ENCODE results near the gene ST6GALNAC2.
A peak's percentile ranks its signal among the peaks of the same experiment; 100 is the strongest.
"Not testable (repeated sequence)": the region's sequence is repeated elsewhere in the genome, so short reads cannot be mapped to it uniquely, and the experiment has no call there.

ST6GALNAC2 gene

DNA sequence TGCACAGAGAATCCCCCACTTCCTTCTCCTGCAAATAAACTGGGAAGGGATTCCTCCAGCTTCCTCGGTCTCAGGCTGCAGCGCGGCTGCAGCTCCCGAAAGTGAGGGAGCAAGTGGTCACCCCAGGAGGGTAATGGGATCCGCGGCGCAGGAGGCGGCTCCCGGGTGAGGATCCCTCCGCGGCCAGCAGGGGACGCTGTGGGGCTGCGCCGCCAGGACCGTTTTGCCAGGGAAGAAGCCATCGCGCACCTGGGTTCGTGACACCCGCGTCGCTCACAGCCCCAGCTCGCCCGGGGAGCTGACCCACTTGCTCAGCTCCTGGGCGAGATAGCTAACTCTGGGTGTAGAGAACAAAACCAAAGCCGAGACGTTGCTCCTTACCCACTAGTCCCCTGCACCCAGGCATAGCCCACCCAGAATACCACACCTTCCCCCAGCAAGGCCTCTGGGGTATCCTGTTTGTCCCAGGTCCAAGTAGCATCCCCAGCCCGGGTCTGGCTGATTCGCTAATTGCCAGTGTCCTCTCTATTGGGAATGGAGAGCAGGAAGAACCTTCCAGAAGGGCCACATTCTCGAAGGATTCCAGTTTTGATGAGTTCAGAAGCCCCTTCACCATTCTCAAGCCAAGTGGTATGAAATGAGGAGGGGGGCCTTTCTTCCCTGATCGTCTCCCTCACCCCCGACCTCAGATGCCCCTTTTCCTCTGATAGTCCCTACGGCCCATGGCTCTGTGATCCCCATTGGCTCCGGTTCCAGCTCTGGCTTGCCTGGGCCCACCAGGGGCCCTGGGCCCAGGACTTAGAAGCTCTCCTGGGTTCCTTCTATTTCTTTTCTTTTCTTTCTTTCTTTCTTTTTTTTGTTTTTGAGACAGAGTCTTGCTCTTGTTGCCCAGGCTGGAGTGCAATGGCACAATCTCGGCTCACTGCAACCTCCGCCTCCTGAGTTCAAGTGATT lies 62.3 kb downstream of the ST6GALNAC2 start:
- Histone ChIP-seq H4K20me1 (ENCODE audit: insufficient read depth) (no peaks in the 10 kb centered on the region), H3K79me2 (ENCODE audit: insufficient read depth, low read depth) (no peaks in the 10 kb centered on the region), H3K36me3 (ENCODE audit: insufficient read depth) (no peaks in the 10 kb centered on the region), H3K4me2 (peak overlapping the region; percentile 47; the same call in 1 of the 2 replicates), H3K27ac (no peak overlapping the region), H2AFZ (ENCODE audit: low read depth) (peak overlapping the region; percentile 21; the same call in 1 of the 2 replicates), H3K4me3 (IDR thresholded peaks at IDR 0.05; ENCODE audit: insufficient read depth, low read depth, low read length) (no peak overlapping the region), H3K4me1 (ENCODE audit: low read depth, poor library complexity, severe bottlenecking) (peaks cover 4% of the 10 kb centered on the region), H3K9ac (no peak overlapping the region), H3K27me3 (ENCODE audit: insufficient read depth, low read depth) (peaks cover 62% of the 10 kb centered on the region)
- TF ChIP-seq, protein P1, sequence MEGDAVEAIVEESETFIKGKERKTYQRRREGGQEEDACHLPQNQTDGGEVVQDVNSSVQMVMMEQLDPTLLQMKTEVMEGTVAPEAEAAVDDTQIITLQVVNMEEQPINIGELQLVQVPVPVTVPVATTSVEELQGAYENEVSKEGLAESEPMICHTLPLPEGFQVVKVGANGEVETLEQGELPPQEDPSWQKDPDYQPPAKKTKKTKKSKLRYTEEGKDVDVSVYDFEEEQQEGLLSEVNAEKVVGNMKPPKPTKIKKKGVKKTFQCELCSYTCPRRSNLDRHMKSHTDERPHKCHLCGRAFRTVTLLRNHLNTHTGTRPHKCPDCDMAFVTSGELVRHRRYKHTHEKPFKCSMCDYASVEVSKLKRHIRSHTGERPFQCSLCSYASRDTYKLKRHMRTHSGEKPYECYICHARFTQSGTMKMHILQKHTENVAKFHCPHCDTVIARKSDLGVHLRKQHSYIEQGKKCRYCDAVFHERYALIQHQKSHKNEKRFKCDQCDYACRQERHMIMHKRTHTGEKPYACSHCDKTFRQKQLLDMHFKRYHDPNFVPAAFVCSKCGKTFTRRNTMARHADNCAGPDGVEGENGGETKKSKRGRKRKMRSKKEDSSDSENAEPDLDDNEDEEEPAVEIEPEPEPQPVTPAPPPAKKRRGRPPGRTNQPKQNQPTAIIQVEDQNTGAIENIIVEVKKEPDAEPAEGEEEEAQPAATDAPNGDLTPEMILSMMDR (conservative IDR thresholded peaks at IDR 0.05; ENCODE audit: low read depth, low read length) = peak; percentile 99

DNA sequence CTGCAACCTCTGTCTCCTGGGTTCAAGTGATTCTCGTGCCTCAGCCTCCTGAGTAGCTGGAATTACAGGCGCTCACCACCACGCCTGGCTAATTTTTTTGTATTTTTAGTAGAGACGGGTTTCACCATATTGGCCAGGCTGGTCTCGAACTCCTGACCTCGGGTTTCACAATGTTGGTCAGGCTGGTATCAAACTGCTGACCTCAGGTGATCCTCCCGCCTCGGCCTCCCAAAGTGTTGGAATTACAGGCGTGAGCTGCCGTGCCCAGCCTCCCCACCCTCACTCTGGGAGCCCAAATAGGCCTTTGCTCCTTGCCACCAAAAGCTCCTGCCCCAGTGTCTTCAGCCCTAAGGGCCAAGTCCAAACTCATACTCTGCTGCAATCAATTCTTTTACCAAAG lies 64.0 kb downstream of the ST6GALNAC2 start:
- not testable (repeated sequence) for H3K4me1 ChIP-seq (ENCODE audit: low read depth, poor library complexity, severe bottlenecking); H2AFZ ChIP-seq (ENCODE audit: low read depth); H3K79me2 ChIP-seq (ENCODE audit: insufficient read depth, low read depth); H3K9ac ChIP-seq; H3K4me2 ChIP-seq; H3K27ac ChIP-seq; H4K20me1 ChIP-seq (ENCODE audit: insufficient read depth); H3K36me3 ChIP-seq (ENCODE audit: insufficient read depth); H3K4me3 ChIP-seq (IDR thresholded peaks at IDR 0.05; ENCODE audit: insufficient read depth, low read depth, low read length)
- peaks cover 49% of the 10 kb centered on the region for H3K27me3 ChIP-seq (ENCODE audit: insufficient read depth, low read depth)

DNA sequence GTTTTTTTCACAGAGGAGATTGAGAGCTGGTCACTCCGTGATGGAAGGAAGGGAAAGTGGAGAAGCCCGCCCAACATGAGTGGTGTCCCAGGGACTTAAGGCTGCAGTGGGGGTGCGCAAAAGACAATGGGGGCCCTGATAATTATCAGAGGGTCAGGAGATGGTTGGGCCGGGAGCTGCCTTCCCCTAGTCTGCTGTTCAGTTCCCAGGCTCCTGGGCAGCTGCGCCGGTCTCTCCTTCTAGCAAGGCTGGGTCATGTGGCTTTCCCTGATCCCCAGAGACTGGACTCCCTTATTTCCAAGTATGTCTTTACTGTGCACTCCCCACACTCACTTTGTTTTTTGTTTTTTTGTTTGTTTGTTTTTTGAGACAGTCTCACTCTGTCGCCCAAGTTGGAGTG lies 64.4 kb downstream of the ST6GALNAC2 start:
- peaks cover 49% of the 10 kb centered on the region for H3K27me3 ChIP-seq (ENCODE audit: insufficient read depth, low read depth)
- H3K36me3 ChIP-seq (ENCODE audit: insufficient read depth) = no peaks in the 10 kb centered on the region

DNA sequence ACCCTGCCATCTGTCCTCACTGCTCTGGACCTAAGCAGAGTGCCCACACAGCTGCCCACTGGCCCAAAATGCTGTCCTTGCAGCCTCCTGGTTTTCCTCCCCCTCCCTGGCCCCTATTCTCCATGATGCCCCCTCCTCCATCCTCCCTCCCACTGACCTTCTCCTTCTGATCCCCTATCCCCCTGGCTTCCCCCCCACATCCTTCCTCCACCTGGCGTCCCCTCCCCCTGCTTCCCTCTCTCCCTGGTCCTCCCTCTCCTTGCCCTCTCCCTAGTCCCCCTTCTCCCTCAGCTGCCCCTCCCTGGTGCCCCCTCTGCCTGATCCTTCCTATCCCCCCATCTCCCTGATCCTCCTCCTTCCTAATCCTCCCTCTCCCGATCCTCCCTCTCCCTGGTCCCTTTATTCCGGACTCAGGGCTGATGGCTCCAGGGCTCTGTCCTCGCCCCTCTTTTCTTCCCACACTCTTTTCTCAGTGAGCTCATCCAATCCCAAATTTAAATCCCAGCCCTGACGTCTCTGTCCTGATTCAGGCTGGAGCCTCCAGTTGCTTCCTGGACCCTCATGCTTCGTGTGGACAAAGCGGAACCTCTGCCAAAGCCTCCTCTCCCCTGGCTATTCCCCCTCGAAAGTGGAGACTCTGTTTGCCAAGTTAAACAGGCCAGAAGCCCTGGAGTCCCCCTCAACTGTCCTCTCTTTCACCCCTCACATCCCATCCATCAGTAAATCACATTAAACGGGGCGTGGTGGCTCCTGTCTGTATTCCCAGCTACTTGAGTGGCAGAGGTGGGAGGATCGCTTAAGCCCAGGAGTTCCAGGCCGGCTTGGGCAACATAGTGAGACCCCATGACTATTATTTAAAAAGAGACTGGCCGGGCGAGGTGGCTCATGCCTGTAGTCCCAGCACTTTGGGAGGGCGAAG lies 66.4 kb downstream of the ST6GALNAC2 start:
- Histone ChIP-seq H3K36me3 (ENCODE audit: insufficient read depth) (no peaks in the 10 kb centered on the region), H2AFZ (ENCODE audit: low read depth) (no peak overlapping the region), H3K27ac (no peak overlapping the region), H3K4me1 (ENCODE audit: low read depth, poor library complexity, severe bottlenecking) (peaks cover 4% of the 10 kb centered on the region), H3K4me3 (IDR thresholded peaks at IDR 0.05; ENCODE audit: insufficient read depth, low read depth, low read length) (no peak overlapping the region), H3K9ac (no peak overlapping the region), H3K4me2 (no peak overlapping the region), H3K79me2 (ENCODE audit: insufficient read depth, low read depth) (no peaks in the 10 kb centered on the region), H4K20me1 (ENCODE audit: insufficient read depth) (no peaks in the 10 kb centered on the region), H3K27me3 (ENCODE audit: insufficient read depth, low read depth) (peaks cover 49% of the 10 kb centered on the region)
- TF ChIP-seq, protein P1 (conservative IDR thresholded peaks at IDR 0.05; ENCODE audit: low read depth, low read length) = no peak

More for the DNA sequence above, 64.4 kb downstream of the ST6GALNAC2 start:
- Histone ChIP-seq H2AFZ (ENCODE audit: low read depth) (no peak overlapping the region), H3K9ac (no peak overlapping the region), H3K4me1 (ENCODE audit: low read depth, poor library complexity, severe bottlenecking) (peaks cover 4% of the 10 kb centered on the region), H3K4me2 (no peak overlapping the region), H3K27ac (no peak overlapping the region), H3K4me3 (IDR thresholded peaks at IDR 0.05; ENCODE audit: insufficient read depth, low read depth, low read length) (no peak overlapping the region), H4K20me1 (ENCODE audit: insufficient read depth) (no peaks in the 10 kb centered on the region), H3K79me2 (ENCODE audit: insufficient read depth, low read depth) (no peaks in the 10 kb centered on the region)
- TF ChIP-seq, protein P1 (conservative IDR thresholded peaks at IDR 0.05; ENCODE audit: low read depth, low read length) = no peak
